WTC11 (cell line): ENCODE measurements around the gene GCA. TPM values are rescaled to one million over a fixed set of nuclear protein-coding genes. Genes with fewer than 3 reads are reported as not detected.

Source experiments
- ATAC-seq: fragments of 200-7000 bp; cut with Tn5 transposase; 2 replicates; pipeline ENCODE4 v1.10.0; 2021; ENCODE audit warnings: mild to moderate bottlenecking, moderate library complexity
- CTCF ChIA-PET: fragments of 300-600 bp; sonication (Branson Sonifier 250); formaldehyde crosslinking; loops from one replicate; lab custom pipeline; 2021; ENCODE audit warnings: antibody characterized with exemption; lab: Charles Lee
- POLR2A ChIA-PET: fragments of 350-600 bp; sonication (Branson Sonifier 250); formaldehyde crosslinking; loops from one replicate; lab custom pipeline; 2021; ENCODE audit warnings: antibody characterized with exemption; lab: Charles Lee
- DNase-seq: peaks from one replicate; pipeline ENCODE4 v3.0.0; 2021; ENCODE audit warnings: low spot score
- H3K27ac Mint-ChIP-seq: 2 replicates; pipeline ENCODE4 v1.8.0; 2021; ENCODE audit warnings: mixed read lengths
- H3K27me3 Mint-ChIP-seq: 2 replicates; pipeline ENCODE4 v1.8.0; 2021; ENCODE audit warnings: low read depth, mild to moderate bottlenecking, moderate library complexity, mixed read lengths
- H3K36me3 Mint-ChIP-seq: 2 replicates; pipeline ENCODE4 v1.8.0; 2021; ENCODE audit warnings: mixed read lengths
- H3K4me1 Mint-ChIP-seq: 2 replicates; pipeline ENCODE4 v1.8.0; 2022; ENCODE audit warnings: mixed read lengths
- H3K4me3 Mint-ChIP-seq: 2 replicates; pipeline ENCODE4 v1.8.0; 2021; ENCODE audit warnings: mild to moderate bottlenecking, moderate library complexity, mixed read lengths
- H3K9me3 Mint-ChIP-seq: 2 replicates; pipeline ENCODE4 v1.8.0; 2021; ENCODE audit warnings: mixed read lengths
- CREM ChIP-seq: sonication (generic); formaldehyde crosslinking; IDR thresholded peaks from 2 replicates; pipeline ENCODE4 v1.8.1; 2022; ENCODE audit warnings: mild to moderate bottlenecking, missing genetic modification reagents, moderate library complexity
- ETV6 ChIP-seq: sonication (generic); formaldehyde crosslinking; IDR thresholded peaks from 2 replicates; pipeline ENCODE4 v1.8.1; 2022; ENCODE audit warnings: mild to moderate bottlenecking, missing genetic modification reagents
- MXD4 ChIP-seq: fragments of 250-450 bp; sonication (Bioruptor Pico); IDR thresholded peaks from 2 replicates; pipeline ENCODE4 v1.8.0; 2021; ENCODE audit warnings: mild to moderate bottlenecking, moderate library complexity, borderline replicate concordance
- NFATC4 ChIP-seq: fragments of 250-450 bp; sonication (Bioruptor Pico); IDR thresholded peaks from 2 replicates; pipeline ENCODE4 v1.9.0; 2021; ENCODE audit warnings: mild to moderate bottlenecking
- NR2C2 ChIP-seq: sonication (generic); formaldehyde crosslinking; IDR thresholded peaks from 2 replicates; pipeline ENCODE4 v1.8.0; 2022; ENCODE audit warnings: mild to moderate bottlenecking, missing genetic modification reagents
- ZBTB21 ChIP-seq: sonication (generic); formaldehyde crosslinking; IDR thresholded peaks from 2 replicates; pipeline ENCODE4 v1.8.1; 2023; ENCODE audit warnings: mild to moderate bottlenecking, missing genetic modification reagents, borderline replicate concordance
- ZNF281 ChIP-seq: sonication (generic); formaldehyde crosslinking; IDR thresholded peaks from 2 replicates; pipeline ENCODE4 v1.8.0; 2023; ENCODE audit warnings: mild to moderate bottlenecking, missing genetic modification reagents
- ZNF423 ChIP-seq: fragments of 250-450 bp; sonication (Bioruptor Pico); IDR thresholded peaks from 2 replicates; pipeline ENCODE4 v2.1.2; 2022; ENCODE audit warnings: mild to moderate bottlenecking, moderate library complexity
- ZNF512 ChIP-seq: sonication (generic); formaldehyde crosslinking; IDR thresholded peaks from 2 replicates; pipeline ENCODE4 v1.8.1; 2022; ENCODE audit warnings: missing genetic modification reagents, borderline replicate concordance
- total RNA-seq: library from RNA; stranded (reverse); gene quantifications from 3 replicates; pipeline ENCODE4 v1.2.3, GENCODE V29; 2021
- TF ChIP-seq, protein P1 (sequence below): fragments of 250-450 bp; sonication (Bioruptor Pico); IDR thresholded peaks from 2 replicates; pipeline ENCODE4 v1.9.0; 2021; ENCODE audit warnings: mild to moderate bottlenecking, borderline replicate concordance
- TF ChIP-seq, protein P2 (sequence below): sonication (generic); formaldehyde crosslinking; IDR thresholded peaks from 2 replicates; pipeline ENCODE4 v1.8.0; 2022; ENCODE audit warnings: missing genetic modification reagents
- TF ChIP-seq, protein P3 (sequence below): sonication (generic); formaldehyde crosslinking; conservative IDR thresholded peaks from 2 replicates; pipeline ENCODE4 v1.8.1; 2023; ENCODE audit warnings: mild to moderate bottlenecking, low read depth, missing genetic modification reagents, moderate library complexity
- TF ChIP-seq, protein P4 (sequence below): sonication (generic); formaldehyde crosslinking; IDR thresholded peaks from 2 replicates; pipeline ENCODE4 v1.8.1; 2023; ENCODE audit warnings: mild to moderate bottlenecking, missing genetic modification reagents

GCA gene
- total RNA-seq, 1 experiment from 2014 or later, result 42.1 TPM

DNA sequence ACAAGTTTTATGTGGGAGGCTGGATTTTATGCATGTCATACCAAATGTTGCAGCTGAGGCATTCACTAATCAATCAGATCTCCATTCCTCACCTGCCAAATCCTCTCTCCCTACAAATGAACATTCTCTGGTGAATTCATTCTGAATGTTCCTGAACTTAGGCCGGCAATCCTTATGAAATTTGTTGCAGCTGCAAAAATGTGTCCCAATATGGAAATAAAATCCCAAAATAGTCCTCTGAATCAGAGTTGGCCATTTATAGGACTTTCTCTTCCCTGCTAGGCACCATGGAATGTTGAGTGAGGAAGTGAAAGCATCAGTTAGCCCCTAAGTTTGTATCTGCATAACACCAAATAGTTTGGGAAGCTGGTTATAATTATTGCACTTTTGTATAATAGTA is 25.6 kb downstream of the GCA start:
- Mint-ChIP-seq H3K4me1 (peaks cover 6% of the 10 kb centered on the region), H3K27ac (no peak overlapping the region), H3K27me3 (no peaks in the 10 kb centered on the region), H3K36me3 (no peaks in the 10 kb centered on the region), H3K9me3 (no peaks in the 10 kb centered on the region), H3K4me3 (no peak overlapping the region)
- POLR2A ChIA-PET, result no interaction called here
- no peak for DNase-seq
- no peak for ATAC-seq
- TF ChIP-seq, protein P1, sequence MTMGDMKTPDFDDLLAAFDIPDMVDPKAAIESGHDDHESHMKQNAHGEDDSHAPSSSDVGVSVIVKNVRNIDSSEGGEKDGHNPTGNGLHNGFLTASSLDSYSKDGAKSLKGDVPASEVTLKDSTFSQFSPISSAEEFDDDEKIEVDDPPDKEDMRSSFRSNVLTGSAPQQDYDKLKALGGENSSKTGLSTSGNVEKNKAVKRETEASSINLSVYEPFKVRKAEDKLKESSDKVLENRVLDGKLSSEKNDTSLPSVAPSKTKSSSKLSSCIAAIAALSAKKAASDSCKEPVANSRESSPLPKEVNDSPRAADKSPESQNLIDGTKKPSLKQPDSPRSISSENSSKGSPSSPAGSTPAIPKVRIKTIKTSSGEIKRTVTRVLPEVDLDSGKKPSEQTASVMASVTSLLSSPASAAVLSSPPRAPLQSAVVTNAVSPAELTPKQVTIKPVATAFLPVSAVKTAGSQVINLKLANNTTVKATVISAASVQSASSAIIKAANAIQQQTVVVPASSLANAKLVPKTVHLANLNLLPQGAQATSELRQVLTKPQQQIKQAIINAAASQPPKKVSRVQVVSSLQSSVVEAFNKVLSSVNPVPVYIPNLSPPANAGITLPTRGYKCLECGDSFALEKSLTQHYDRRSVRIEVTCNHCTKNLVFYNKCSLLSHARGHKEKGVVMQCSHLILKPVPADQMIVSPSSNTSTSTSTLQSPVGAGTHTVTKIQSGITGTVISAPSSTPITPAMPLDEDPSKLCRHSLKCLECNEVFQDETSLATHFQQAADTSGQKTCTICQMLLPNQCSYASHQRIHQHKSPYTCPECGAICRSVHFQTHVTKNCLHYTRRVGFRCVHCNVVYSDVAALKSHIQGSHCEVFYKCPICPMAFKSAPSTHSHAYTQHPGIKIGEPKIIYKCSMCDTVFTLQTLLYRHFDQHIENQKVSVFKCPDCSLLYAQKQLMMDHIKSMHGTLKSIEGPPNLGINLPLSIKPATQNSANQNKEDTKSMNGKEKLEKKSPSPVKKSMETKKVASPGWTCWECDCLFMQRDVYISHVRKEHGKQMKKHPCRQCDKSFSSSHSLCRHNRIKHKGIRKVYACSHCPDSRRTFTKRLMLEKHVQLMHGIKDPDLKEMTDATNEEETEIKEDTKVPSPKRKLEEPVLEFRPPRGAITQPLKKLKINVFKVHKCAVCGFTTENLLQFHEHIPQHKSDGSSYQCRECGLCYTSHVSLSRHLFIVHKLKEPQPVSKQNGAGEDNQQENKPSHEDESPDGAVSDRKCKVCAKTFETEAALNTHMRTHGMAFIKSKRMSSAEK (CRISPR knock-in tag), result no peak
- TF ChIP-seq CREM (no peak), NFATC4 (CRISPR knock-in tag) (no peak), ZNF281 (no peak), ETV6 (CRISPR knock-in tag) (no peak), NR2C2 (no peak)
- TF ChIP-seq, protein P2, sequence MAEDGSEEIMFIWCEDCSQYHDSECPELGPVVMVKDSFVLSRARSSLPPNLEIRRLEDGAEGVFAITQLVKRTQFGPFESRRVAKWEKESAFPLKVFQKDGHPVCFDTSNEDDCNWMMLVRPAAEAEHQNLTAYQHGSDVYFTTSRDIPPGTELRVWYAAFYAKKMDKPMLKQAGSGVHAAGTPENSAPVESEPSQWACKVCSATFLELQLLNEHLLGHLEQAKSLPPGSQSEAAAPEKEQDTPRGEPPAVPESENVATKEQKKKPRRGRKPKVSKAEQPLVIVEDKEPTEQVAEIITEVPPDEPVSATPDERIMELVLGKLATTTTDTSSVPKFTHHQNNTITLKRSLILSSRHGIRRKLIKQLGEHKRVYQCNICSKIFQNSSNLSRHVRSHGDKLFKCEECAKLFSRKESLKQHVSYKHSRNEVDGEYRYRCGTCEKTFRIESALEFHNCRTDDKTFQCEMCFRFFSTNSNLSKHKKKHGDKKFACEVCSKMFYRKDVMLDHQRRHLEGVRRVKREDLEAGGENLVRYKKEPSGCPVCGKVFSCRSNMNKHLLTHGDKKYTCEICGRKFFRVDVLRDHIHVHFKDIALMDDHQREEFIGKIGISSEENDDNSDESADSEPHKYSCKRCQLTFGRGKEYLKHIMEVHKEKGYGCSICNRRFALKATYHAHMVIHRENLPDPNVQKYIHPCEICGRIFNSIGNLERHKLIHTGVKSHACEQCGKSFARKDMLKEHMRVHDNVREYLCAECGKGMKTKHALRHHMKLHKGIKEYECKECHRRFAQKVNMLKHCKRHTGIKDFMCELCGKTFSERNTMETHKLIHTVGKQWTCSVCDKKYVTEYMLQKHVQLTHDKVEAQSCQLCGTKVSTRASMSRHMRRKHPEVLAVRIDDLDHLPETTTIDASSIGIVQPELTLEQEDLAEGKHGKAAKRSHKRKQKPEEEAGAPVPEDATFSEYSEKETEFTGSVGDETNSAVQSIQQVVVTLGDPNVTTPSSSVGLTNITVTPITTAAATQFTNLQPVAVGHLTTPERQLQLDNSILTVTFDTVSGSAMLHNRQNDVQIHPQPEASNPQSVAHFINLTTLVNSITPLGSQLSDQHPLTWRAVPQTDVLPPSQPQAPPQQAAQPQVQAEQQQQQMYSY (CRISPR knock-in tag), result no peak
- TF ChIP-seq, protein P3, sequence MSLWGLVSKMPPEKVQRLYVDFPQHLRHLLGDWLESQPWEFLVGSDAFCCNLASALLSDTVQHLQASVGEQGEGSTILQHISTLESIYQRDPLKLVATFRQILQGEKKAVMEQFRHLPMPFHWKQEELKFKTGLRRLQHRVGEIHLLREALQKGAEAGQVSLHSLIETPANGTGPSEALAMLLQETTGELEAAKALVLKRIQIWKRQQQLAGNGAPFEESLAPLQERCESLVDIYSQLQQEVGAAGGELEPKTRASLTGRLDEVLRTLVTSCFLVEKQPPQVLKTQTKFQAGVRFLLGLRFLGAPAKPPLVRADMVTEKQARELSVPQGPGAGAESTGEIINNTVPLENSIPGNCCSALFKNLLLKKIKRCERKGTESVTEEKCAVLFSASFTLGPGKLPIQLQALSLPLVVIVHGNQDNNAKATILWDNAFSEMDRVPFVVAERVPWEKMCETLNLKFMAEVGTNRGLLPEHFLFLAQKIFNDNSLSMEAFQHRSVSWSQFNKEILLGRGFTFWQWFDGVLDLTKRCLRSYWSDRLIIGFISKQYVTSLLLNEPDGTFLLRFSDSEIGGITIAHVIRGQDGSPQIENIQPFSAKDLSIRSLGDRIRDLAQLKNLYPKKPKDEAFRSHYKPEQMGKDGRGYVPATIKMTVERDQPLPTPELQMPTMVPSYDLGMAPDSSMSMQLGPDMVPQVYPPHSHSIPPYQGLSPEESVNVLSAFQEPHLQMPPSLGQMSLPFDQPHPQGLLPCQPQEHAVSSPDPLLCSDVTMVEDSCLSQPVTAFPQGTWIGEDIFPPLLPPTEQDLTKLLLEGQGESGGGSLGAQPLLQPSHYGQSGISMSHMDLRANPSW (CRISPR knock-in tag), result no peak
- TF ChIP-seq, protein P4, sequence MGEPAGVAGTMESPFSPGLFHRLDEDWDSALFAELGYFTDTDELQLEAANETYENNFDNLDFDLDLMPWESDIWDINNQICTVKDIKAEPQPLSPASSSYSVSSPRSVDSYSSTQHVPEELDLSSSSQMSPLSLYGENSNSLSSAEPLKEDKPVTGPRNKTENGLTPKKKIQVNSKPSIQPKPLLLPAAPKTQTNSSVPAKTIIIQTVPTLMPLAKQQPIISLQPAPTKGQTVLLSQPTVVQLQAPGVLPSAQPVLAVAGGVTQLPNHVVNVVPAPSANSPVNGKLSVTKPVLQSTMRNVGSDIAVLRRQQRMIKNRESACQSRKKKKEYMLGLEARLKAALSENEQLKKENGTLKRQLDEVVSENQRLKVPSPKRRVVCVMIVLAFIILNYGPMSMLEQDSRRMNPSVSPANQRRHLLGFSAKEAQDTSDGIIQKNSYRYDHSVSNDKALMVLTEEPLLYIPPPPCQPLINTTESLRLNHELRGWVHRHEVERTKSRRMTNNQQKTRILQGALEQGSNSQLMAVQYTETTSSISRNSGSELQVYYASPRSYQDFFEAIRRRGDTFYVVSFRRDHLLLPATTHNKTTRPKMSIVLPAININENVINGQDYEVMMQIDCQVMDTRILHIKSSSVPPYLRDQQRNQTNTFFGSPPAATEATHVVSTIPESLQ (CRISPR knock-in tag), result no peak
- CTCF ChIA-PET, result no interaction called here

GRCh38 chr2:162370931-162371330 is 27.0 kb downstream of the GCA start:
- ChIA-PET POLR2A (no interaction called here), CTCF (no interaction called here)
- Mint-ChIP-seq H3K4me1 (peaks cover 6% of the 10 kb centered on the region), H3K4me3 (no peak overlapping the region), H3K36me3 (no peaks in the 10 kb centered on the region), H3K9me3 (no peaks in the 10 kb centered on the region), H3K27me3 (no peaks in the 10 kb centered on the region), H3K27ac (0 out of 2 replicates have a peak overlapping the region, but pooled peaks have one; percentile 36)
- DNase-seq, result no peak
- no peak for ATAC-seq
- no peak for TF ChIP-seq ZBTB21 (CRISPR knock-in tag)
- no peak for TF ChIP-seq ZNF423
- no peak for TF ChIP-seq MXD4 (CRISPR knock-in tag)
- TF ChIP-seq ZNF512, result no peak
